HG02571 (cell line): Measurements from ENCODE around the gene TST.
A peak's percentile ranks its signal among the peaks of the same experiment; 100 is the strongest.

Source experiments
- ATAC-seq: cut with Tn5 transposase; IDR thresholded peaks from one replicate; pipeline ENCODE4 v1.9.1; 2021; ENCODE audit warnings: mild to moderate bottlenecking, moderate library complexity; ENCODE audit not compliant: unreplicated experiment

TST gene

DNA sequence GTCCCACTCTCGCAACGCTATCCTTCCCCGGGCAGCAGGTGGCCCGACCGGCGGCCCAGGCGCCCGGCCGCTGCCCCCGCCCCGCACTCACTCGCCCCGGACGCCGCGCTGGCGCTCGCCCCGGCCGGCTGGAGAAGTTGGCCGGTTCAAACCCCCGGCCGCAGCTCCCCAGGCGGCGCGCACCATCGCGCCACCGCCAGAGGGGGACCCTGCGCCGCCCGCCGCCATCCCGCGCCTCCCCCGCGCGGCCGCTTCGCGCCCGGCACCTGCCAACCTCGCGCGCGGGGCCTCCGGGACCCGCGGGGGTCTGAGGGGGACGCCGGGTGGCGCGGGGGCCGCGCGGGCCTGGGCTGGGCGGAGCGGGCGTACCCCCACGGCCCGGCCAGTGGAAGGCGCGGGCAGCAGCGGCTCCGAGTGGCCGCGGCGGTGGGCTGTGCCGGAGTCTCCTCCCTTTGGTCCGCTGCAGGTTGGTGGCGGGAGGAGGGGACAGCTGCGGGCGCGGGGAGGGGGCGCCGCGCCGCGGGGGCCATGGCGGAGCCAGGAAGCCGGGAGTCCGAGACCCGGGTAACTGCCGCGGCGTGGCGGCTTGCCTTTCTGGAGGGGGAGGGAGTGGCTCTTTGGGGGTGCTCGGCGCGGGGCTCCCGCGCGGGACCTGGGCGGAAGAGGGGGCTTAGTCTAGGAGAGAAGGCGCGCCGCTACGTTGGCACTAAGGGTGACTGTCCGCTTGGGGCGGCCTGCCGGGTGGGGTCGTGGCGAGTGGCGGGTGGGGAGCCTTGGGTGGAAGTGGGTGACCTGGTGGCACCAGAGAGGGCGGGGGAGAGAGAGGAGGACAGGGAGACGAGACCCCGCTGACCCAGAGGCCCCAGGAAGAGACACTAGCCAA lies at the start of gene TST, which contains the start of gene MPST:
Gene TST (minus strand): TSS at position 139 of the 883 bp plus-strand sequence. CDS start 715 bp downstream, outside the sequence.
Gene MPST (plus strand): TSS at position 434 of the 883 bp plus-strand sequence. CDS start 95 bp downstream, at position 529.
- ATAC-seq, result peak; percentile 51

DNA sequence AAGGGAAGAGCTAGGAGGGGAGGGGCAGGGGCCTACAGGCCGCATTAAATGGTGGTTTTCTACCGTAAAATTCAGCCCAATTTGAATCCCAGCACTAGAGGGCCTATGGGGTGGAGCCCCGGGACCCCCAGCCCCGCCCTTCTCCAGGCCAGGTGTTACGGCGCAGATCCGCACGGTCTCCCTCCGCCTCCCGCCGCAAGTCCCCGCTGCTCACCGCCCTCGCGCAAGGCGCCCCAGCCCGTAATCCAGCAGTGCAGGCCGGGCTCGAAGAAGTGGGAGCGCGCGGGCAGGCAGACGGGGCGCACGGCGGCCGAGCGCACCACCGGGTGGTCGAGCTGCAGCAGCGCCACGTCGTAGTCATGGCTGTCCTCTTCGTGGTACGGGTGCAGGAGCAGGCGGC lies 49.6 kb upstream of the TST start:
- ATAC-seq, result no peak

DNA sequence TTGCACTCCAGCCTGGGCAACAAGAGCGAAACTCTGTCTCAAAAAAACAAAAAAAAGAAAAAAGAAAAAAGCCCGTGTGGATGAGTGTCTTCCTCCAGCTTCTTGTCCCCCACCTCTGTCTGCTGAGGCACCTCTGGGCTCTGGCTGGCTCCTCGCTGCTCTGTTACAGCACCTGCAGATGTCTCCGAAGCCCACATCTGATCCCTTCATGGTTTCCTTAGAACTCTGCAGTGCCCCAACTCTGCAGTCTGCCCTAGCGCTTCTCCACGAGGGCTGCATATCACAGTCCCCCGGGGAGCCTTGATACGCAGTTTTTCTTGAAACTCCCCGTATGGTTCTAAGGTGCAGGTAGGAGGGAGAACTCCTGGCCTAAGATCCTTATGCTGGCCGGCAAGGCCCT lies 48.2 kb upstream of the TST start:
- ATAC-seq, result no peak

DNA sequence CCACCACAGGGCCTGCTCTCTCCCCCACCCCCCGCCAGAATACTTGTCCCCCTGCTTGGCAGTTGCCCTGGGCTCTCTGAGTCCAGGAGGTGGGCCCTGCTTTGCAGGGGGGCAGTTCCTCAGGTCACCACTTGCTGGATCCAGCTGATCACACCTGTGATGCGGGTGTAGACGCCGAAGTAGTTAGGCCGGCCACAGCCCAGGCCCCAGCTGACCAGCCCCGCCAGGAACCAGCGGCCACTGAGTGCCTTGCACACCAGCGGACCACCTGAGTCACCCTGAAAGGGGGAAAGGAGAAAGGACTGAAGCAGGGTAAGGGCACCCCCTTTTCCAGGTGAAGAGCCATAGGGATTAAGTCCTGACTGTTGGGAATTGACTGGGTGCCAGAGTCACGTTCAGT lies 46.7 kb upstream of the TST start:
- no peak for ATAC-seq

DNA sequence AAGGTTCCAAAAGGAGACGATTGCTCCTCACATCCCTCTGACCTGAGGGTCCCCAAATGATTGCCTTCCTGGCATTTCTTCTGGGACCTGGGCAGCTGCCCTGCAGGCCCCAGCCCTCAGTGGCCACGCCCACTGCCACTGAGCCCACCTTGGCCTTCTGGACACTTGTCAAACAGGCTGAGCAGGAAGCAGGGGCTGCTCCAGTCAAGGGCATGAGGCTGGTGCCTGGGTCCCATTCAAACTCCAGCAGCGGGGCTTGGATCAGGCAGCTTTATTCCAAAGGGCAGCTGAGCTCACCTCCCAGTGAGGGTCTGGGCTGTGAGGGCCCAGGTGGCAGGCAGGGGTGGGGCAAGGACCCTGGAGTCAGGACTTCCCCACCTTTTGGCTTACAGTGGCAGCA lies 45.9 kb upstream of the TST start:
- ATAC-seq, result no peak

DNA sequence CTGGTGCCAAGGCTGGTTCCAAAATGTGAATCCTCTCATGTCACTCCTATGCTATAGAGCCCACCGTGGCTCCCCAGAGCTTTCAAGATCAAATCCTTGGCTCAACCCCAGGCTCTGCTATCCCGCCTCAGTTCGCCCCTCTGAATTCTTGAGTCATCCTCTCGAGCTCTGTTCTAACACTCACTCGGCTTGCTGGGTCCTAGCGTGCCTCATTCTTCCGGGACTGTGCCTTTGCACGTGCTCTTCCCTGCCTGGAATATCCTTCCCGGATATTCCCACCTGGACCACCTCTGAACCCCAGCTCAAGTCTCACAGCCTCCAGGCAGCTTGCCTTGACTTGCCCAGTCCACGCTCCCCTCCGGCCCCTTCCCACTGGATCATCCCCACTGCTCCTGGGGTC lies 45.3 kb upstream of the TST start:
- no peak for ATAC-seq

DNA sequence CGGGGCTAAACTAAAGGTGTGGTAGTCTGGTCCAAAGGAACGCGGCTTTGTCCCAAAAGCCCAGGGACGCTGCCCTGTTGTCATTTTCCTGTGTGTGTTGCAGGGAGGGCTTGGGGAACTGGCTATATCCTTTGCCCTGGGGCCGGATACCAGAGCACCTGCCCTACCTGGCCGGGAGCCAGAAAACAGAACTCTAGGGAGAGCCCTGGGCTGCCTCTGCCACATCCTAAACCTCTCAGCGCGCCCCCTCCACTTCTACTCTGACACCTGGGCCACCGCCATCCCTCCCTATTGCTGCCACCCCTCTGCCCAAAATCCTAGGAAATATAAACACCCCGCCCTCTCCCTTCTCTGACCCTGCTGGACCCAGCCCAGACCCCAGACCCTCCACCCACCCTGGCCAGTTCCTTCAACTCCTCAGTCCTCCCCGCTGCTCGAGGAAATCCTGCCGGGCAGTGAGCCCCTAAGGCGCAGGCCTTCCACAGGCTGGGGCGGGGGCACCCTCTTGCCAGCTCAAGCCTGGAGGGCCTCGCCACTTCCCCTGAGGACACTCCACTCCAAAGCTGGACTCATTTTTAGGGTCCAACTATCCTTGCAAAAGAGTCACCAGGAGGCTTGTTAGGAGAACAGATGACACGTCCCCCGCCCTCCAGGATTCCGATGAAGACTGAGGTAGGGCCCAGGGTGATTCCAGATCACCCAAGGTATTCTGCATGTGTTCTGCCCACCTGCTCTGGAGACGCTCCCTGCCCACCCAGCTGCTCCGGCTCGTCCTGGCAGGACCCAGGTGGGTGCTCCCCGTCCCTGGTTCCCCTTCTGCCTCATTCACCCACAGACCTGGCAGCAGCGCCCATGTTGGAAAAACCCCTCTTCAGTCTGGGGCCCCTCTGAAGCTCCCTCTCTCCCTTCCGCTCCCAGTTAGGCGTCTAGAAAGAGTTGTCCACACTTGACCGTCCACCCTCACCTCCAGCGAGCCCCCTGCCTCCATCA lies 44.5 kb upstream of the TST start:
- no peak for ATAC-seq

DNA sequence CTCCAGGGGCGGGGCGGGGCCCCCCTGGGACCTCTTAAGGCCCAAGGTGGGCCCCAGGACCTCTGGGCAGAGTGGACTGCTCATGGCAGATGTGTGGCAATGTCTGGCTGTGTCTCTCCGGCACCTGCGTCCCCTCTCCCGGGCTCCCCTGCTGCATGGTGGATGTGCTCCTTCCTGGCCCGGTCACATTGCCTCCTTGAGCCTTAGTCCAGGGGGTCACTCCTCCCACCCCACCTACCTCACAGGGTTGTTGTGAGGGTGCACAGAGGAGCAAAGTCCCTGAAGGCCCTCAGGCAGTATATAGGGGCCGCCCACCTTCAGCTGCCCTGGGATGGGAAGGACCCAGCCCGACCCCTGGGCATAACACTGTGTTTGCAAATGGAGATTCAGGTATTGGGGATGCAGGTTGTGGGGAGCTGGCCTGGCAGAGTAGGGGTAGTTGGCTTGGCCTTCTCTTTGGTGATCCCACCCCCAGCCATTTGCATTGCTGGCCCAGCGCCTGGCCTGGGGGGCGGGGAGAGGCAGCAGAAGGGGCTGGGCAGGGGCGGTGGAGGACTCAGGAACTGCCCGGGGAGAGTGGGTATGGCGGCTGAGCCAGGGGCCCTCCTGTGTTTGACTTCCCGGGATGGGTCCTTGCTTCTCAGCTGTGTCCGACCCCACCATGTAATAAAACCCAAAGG lies 43.6 kb upstream of the TST start:
- ATAC-seq, result no peak

DNA sequence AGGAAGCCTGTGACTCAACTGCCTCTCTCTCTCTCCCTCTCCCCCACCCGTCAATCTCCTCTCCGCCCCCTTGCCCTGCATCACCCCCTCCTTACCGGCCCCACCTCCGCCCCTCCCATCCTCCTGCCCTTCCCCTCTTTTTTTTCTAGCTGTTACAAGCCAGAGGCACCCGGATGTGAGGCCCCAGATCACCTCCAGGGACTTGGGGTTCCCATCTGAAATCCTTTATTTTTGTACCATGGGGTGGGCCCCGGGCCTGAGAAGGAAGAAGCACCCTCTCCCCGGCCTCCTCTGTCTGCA lies 43.1 kb upstream of the TST start:
- no peak for ATAC-seq

DNA sequence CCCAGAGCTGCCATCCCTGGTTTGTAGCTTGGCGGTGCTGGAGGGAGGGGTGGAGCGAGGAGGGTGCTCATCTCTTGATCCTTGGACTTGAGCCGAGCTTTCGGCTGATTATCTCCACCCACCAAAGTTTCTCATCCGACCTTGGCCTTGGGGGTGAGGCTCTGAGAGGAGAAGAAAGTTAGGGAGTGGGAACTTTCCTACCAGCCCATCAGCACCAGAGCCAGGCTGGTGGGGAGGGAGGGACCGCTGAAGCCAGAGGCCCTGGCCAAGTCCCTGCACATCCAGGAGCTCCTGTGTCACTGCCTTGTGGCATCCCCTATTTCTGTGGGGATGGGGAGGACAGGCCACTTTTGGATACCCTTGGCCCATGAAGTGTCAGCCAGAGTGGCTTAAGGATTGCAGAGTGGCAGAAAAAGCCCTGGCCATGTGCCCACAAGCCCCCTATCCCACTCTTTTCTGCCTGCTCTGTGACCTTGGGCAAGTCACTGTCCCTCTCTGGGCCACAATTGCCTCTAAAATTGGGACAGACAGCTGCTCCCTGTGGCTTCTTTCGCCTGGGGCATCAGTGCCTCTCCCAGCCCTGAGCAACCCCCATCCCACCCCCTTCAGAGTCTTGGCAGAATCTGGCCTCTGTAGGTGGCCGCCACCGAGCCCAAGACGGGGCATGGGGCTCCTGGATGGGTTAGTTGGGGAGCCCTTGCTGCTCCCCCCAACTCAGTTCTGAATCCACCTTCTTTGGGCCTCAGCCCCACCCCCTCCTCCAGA lies 42.5 kb upstream of the TST start:
- no peak for ATAC-seq

DNA sequence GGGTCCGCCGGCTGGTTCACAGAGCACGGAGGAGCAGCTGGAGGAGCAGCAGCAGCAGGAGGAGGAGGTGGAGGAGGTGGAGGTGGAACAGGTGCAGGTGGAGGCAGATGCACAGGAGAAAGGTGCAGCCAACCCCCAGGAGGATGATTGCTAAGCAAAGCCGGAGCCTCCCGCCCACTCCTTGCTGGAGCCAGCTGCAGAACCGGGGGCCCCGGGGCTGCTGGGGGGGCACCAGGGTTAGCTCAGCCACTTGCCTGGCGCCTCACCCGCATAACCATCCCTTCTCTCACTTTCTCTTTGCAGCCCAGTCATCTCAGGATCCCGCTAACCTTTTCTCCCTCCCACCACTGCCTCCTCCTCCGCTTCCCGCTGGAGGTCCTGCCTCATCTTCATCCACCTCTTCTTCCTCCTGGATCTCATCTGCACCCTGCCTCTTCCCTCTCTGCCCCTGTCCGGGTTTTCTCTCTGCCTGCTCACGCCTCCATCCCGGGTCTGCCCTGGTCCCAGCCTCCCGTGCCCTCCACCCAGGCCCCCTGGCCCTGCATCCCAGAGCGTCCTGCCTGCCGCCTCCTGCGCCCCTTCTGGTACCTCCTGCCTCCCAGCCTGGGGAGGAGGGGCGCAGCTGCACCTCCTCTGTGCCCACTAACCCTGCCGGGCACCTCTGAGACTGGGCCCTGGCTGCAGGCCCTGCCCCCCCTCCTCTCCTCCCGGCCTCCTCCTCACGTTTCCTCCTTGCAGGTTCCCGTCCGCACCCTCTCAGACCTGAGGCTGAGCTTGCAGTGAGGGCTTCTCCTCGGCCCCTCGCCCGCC lies 41.8 kb upstream of the TST start:
- ATAC-seq, result no peak

DNA sequence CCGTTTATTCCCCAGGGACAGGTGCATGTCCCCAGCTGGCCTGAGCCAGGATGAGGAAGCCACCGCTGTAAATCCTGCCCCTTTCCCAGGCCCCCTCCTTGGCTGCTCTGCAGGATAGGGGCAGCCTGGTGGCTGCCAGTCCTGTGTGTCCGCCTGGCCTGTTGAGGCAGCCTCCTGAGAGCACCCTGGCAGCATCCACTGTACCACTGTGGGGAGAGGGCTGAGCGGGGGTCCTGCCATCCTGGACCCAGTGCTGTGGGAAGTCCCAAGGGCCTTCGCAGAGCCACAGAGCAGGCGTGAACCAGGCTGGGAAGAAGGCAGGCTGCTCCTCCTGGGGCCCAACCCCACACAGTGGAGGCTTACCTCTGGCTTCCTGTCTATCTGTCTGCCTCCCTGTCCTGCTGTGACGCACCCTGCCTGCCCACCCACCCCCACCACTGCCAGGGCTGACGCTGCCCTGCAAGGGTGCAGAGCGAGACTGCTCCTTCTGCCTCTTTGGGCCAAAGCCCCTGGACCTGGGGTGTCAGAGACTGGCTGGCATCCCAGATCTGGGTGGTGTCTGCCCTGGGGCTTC lies 40.7 kb upstream of the TST start:
- ATAC-seq, result no peak

DNA sequence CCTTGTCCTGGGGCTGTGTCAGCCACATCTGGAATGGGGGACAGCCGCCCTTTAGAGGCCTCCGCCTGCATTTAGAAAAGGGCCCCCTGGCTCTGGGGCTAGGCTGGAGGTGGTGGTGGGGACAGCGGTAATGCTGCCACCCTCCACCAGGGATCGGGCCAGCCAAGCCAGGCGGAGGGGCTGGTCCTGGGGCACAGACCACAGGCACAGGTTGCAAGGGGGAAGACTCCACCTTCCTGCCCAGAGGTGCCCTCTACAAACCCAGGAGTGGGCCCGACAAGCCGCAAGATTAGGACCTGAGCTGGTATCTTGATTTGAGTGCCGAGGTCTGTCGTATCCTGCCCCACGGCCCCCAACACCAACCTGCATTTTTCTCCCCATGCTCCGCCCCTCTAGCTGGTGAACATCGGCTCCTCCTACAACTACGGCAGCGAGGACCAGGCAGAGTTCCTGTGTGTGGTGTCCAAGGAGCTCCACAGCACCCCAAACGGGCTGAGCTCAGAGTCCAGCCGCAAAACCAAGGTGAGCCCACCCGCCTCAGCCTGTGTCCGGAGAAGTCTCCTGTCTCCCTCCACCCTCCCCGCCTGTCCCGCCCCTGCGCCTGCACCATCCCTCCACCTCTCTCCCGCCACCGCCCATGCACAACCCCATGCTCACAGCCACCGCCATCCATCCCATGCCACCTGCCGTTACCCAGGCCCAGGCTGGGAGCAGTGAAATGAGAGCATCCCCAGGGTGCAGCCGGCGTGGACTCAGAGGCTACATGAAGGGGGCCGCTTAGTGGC lies 39.9 kb upstream of the TST start:
- ATAC-seq, result no peak

DNA sequence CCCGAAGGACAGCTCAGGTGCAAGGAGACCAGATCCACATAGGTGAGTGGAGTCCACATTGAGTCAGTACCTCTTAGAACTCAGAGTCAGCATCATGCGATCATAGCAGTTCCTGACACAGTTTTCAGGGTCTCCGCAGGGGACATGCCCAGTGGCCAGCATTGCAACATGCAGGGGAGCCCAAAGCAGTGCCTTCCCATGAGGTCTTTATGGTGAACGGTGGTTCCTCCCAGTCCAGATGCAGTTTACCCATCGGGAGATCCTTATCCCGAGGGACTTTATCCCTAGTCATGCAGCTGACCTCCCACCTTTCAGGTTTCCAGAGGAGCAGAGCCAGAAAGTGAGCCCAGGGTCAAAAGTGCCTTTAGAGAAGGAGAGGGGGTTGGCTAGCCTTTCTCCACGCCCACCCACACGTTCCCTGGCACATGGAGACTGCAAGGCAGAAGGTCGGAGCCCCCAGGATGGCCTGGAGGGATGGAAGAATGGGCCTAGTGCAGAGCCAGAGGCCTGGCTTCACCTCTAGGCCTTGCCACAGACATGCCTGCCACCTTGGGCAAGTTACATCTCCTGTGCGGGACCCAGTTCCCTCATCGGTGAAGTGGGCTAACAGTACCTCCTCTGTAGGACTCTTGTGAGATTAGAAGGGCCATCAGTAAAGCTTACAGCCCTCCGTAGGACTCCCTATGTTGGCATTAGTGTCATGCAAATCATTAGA lies 38.7 kb upstream of the TST start:
- ATAC-seq, result no peak

DNA sequence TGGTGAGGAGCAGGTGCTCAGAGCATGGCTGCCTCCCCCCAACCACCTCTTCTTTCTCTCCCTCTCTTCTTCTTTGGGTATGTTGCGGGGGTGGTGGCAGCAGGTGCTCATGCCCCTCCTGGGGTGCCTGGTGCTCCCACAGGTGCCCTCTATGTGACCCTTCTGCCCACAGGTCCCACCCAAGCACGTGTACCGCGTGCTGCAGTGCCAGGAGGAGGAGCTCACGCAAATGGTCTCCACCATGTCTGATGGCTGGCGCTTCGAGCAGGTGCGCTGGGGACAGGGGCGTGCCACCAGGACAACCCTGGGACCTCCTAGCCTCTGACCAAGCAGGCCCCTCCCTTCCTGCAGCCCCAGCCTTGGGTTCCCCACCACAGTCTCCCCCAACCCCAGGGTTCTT lies 38.0 kb upstream of the TST start:
- no peak for ATAC-seq

DNA sequence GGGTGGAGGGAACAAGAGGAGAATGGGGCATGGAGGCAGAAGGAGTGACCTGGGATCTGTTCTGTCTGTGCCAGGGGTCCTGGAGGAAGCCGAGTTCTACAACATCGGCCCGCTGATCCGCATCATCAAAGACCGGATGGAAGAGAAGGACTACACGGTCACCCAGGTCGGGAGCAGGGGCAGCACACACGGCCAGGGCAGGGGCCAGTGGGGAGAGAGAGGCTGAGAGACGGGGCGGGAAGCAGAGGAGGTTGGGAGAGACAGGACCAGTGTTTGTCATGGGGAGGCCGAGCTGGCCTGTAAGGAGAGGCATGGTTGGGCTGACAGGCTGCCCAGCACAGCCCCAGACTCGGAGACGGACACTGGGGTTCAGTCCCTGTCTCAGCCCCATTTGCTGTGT lies 37.0 kb upstream of the TST start:
- no peak for ATAC-seq

DNA sequence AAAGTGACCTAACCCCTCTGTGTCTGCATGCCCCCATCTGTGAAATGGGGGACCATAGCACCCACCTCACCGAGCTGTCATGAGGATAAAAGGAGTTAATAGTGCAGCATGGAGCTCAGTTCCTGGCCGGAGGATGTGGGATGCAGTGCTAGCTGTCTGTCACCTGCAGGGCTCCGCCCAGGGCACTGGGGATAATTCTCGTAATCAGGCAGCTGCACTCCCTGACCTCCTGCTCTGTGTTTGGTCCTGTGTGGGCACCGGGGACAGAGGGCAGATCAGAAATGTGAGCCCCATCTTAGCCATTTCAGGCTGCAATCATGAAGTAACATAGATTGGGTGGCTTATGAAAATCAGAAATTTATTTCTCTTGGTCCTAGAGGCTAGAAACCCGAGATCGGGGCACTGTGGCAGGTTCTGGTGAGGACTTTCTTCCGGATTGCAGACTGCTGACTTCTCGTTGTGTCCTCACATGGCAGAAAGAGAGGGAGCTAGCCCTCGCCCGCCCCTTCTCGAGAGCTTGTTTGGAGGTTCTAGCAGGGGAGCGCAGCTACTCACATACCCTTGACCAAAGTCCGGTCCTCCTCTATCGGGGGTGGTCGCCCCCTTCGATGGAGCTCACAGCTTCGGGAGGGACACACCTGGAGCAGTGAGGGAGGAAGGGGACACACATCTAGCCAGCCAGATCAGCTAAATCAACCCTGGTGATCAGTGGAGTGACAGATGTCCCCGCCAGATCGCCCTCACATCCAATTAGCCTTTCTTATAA lies 35.5 kb upstream of the TST start:
- no peak for ATAC-seq
